A549 (cell line): ENCODE data around the gene RNF227.
A peak's percentile ranks its signal among the peaks of the same experiment; 100 is the strongest.

Source experiments
- BHLHE40 ChIP-seq: IDR thresholded peaks from 2 replicates; pipeline ENCODE4 v1.6.1; 2012; ENCODE audit warnings: low read depth, low read length, inconsistent platforms
- CBX8 ChIP-seq: fragments of 200-600 bp; sonication (generic); IDR thresholded peaks from 2 replicates; pipeline ENCODE4 v1.6.1; 2016
- CHD2 ChIP-seq: fragments of 150-350 bp; IDR thresholded peaks from 2 replicates; pipeline ENCODE4 v1.6.1; 2014; ENCODE audit warnings: low read length; ENCODE audit not compliant: partially characterized antibody
- CTCF ChIP-seq: fragments of >200 bp; sonication (Bioruptor Twin); formaldehyde crosslinking; IDR thresholded peaks from 3 replicates; pipeline ENCODE4 v1.5.1; 2016
- EP300 ChIP-seq, 2 experiments: fragments of >200 bp; sonication (Bioruptor Twin); formaldehyde crosslinking; IDR thresholded peaks; 2 replicates in 1 of 2; 3 replicates in 1 of 2; pipeline ENCODE4 v1.6.1; 2016 to 2017
- HMGXB4 ChIP-seq: fragments of 250-450 bp; sonication (Bioruptor Pico); IDR thresholded peaks from 2 replicates; pipeline ENCODE4 v1.5.0; 2021; ENCODE audit warnings: mild to moderate bottlenecking, moderate library complexity, borderline replicate concordance
- MAFK ChIP-seq: fragments of 450-650 bp; IDR thresholded peaks from 2 replicates; pipeline ENCODE4 v1.6.1; 2014; ENCODE audit not compliant: partially characterized antibody
- MYC ChIP-seq: IDR thresholded peaks from 2 replicates; pipeline ENCODE4 v1.6.1; 2012; ENCODE audit warnings: mild to moderate bottlenecking, inconsistent platforms, low read length, improper control_type of control experiment, borderline replicate concordance
- NR3C1 ChIP-seq: fragments of >200 bp; sonication (Bioruptor Twin); formaldehyde crosslinking; IDR thresholded peaks from 3 replicates; pipeline ENCODE4 v1.6.1; 2017
- RAD21 ChIP-seq, 2 experiments: fragments of >200 bp in 1 of 2; sonication (Bioruptor Twin) in 1 of 2; formaldehyde crosslinking in 1 of 2; IDR thresholded peaks in 1 of 2; conservative IDR thresholded peaks in 1 of 2; 2 replicates in 1 of 2; 3 replicates in 1 of 2; pipeline ENCODE4 v1.6.1; 2012 to 2018; ENCODE audit warnings: inconsistent platforms in 1 of 2
- SMC3 ChIP-seq: fragments of >200 bp; sonication (Bioruptor Twin); formaldehyde crosslinking; IDR thresholded peaks from 3 replicates; pipeline ENCODE4 v1.6.1; 2018; ENCODE audit warnings: inconsistent platforms
- TF ChIP-seq, protein P1 (sequence below): IDR thresholded peaks from 2 replicates; pipeline ENCODE4 v1.6.1; 2012
- TF ChIP-seq, protein P2 (sequence below): fragments of >200 bp; sonication (Bioruptor Twin); formaldehyde crosslinking; IDR thresholded peaks from 3 replicates; pipeline ENCODE4 v1.6.1; 2016

GRCh38 chr17:7887038-7887481 lies 29.0 kb downstream of the RNF227 start:
- TF ChIP-seq CTCF (no peak), MYC (no peak), EP300 (IDR thresholded peaks at IDR 0.05) (no peak), CBX8 (no peak), HMGXB4 (CRISPR knock-in tag) (no peak), RAD21 (conservative IDR thresholded peaks at IDR 0.05 in 1 of 2, IDR thresholded peaks at IDR 0.05 in 1 of 2) (0 out of 5 replicates have a peak, but pooled peaks of 1 of the 2 experiments have one; percentile 2), CHD2 (peak; percentile 75), NR3C1 (no peak), BHLHE40 (no peak), SMC3 (no peak; the same call in 2 of the 3 replicates), MAFK (no peak)
- TF ChIP-seq, protein P1, sequence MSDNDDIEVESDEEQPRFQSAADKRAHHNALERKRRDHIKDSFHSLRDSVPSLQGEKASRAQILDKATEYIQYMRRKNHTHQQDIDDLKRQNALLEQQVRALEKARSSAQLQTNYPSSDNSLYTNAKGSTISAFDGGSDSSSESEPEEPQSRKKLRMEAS = no peak
- TF ChIP-seq, protein P2, sequence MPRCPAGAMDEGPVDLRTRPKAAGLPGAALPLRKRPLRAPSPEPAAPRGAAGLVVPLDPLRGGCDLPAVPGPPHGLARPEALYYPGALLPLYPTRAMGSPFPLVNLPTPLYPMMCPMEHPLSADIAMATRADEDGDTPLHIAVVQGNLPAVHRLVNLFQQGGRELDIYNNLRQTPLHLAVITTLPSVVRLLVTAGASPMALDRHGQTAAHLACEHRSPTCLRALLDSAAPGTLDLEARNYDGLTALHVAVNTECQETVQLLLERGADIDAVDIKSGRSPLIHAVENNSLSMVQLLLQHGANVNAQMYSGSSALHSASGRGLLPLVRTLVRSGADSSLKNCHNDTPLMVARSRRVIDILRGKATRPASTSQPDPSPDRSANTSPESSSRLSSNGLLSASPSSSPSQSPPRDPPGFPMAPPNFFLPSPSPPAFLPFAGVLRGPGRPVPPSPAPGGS = no peak
